IPS-11a (cell line): Measurements from ENCODE around the gene LNPEP.

Experiments used
- H3K4me3 ChIP-seq: one replicate; pipeline ENCODE4 v1.5.1; 2013; ENCODE audit warnings: low read depth, low read length, control low read depth

Gene LNPEP

GRCh38 chr5:96957254-96958049 lies 21.6 kb downstream of the LNPEP start:
- H3K4me3 ChIP-seq: no peak overlapping the region

GRCh38 chr5:96958977-96959376 lies 23.1 kb downstream of the LNPEP start:
- no peak overlapping the region for H3K4me3 ChIP-seq

DNA sequence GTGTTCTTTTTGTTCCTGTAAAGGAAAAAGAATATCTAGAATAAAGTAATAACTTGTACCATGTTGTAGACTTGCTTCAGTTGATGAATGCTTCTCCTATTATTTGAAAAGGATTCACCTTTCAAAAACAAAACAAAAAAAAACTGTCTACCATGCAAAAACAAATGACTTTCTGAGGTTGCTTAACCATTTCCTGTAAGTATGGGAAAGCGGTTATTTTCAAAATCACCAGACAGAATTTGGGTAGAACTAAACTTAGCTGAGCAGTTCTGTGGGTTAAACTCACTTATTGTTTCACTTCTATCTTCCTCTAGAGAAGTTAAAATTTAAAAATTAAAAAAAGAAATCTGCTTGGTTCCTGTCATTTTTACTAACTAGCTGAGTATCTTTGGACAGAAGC lies 25.2 kb downstream of the LNPEP start:
- no peak overlapping the region for H3K4me3 ChIP-seq

- no peak overlapping the region for H3K4me3 ChIP-seq
Measured at GRCh38 chr5:96962540-96962991, 26.7 kb downstream of the LNPEP start.

DNA sequence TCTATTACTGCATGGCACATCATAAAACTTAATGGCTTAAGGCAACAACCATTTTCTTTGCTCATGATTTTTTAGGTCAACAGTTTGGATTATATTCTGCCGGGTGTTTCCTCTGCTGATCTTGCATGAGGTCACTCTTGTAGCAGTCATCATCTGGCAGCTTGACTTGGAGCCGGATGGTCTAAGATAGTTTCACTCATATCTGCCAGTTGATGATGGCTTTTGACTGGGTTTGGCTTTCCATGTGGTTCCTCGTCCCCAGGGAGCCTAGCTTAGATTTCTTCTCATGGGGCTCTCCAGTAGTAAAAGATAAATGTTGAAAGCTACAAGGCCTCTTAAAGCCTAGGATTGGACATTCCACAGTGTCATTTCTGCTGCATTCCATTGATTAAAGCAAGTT lies 27.4 kb downstream of the LNPEP start:
- no peak overlapping the region for H3K4me3 ChIP-seq

- no peak overlapping the region for H3K4me3 ChIP-seq
Measured at GRCh38 chr5:96966801-96967200, 30.9 kb downstream of the LNPEP start.

DNA sequence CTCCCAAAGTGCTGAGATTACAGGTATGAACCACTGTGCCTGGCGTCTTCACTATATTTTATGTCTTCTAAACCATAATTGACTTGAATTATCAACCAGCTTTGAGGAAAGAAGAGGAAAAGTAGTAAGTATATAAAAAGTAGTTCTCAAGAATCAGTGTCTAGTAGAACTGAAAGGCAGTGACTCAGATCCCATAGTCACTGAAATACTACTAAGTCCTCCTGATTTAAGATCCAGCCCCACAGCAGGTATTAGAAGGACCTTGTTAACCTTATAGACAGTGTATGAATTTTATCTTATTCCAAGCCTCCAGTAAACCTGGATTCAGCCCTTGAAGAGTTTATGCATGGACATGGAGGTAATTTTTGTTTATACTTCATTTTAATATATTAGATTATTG lies 31.5 kb downstream of the LNPEP start:
- H3K4me3 ChIP-seq: no peak overlapping the region

DNA sequence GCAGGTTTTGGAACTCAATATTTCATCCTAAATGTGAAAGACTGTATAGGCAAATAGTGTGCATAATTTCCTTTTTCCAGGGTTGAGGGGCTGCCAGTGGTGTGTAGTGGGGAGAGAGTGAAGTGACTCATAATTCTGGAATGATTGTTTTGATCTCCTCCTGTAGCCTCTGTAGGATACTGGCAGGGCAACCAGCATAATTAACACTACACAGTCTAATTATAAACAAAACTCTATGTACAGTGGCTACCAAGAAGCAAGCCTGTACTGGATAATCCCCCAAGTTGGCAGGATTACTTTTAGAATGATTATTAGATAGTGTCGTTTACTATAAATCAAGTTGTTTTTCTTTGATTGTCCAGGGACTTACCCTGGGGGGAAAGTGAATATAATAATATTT lies 32.2 kb downstream of the LNPEP start:
- no peak overlapping the region for H3K4me3 ChIP-seq

DNA sequence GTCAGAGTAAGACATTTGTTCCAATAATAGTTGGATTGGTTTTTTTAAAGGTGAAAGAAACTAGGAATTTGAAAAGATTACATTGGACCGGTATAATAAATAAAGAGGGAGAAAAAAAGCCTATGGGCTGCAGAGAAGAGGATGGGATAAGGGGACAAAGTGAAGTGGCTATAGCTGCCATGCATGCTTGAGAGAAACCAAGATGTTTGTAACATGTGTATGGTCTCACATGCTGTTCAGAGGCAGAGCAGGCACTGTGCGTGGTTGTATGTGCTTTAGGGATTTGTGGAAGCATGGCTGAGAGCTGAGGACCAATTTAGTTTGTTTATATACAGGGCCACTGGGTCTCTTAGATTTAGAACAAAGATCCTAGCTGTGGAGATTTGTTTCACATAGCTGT lies 32.7 kb downstream of the LNPEP start:
- no peak overlapping the region for H3K4me3 ChIP-seq

DNA sequence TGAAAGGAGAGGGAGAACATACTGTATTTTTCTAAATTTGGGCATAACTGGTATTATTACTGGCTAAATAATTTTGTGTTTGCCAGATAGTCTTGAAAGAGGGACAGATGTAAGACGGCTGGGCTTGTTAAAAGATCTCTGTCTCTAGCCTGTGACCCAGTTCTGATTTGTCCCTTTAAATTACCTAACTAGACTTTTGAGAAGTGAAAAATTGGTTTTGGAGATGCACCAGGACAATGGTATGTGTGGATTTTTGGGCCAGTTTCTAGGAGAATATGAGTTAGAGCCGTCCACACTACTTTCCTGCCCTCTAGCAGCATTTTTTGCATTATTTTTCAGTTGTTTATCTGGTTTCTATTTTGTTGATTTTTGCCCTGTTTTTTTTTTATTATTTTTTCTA lies 33.5 kb downstream of the LNPEP start:
- no peak overlapping the region for H3K4me3 ChIP-seq

- H3K4me3 ChIP-seq: no peak overlapping the region
Measured at GRCh38 chr5:96972599-96973334, 36.9 kb downstream of the LNPEP start.

DNA sequence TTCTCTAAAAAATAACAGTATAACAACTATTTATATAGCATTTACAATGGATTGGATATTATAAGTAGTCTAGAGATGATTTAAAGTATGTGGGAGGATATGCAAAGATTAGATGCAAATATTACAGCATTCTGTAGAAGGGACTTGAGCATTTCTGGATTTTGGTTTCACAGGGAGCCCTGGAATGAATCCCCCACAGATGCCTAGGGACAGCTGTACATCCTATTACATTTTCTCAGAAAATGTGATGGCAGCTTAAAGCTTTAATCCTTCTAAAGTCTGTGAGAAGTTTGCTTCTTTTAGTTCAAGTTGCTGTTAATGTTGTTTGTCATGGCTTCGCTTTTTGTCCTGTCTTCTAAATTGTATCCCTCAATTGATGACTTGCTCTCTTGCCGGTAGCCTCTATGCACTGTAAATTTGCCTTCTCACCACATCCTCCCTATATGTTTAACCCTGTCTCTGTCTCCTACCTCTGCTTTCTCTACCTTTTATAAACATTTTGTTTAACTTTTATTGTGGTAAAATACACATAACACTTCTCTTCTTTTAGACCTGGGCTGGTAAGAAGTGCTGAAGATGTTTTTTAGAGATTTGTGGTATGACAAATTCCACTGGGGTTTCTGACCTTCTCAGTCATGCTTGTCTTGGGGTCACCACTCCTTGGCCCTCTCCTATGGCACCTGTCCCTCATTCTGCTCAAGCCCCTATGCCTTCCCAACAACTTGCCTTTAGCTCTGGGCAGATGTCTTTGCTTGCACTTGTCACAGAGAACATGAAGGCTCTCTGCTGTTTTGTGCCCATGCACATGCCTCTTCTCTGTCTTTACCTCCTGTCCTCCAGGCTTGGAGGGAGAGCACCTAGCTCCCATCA lies 37.9 kb downstream of the LNPEP start:
- H3K4me3 ChIP-seq: no peak overlapping the region

GRCh38 chr5:96975656-96976055 lies 39.8 kb downstream of the LNPEP start:
- H3K4me3 ChIP-seq: no peak overlapping the region

DNA sequence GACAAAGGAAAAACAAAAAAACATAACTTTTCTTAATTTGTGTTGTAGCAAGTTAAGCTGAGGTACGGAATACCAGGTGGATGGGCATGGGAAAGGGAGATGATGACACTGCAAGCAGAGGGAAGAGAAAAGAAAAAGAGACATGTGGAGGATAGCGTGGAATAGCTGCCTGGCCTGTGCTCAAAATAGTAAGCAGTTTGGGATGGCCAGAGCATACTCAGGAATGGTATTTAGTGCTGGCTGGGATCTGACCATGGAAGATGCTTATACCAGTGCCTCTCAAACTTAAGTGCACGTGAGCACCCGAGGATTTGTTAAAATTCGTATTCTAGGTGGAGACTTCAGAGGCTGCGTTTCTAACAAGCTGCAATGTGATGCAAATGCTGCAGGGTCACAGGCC lies 41.3 kb downstream of the LNPEP start:
- no peak overlapping the region for H3K4me3 ChIP-seq

DNA sequence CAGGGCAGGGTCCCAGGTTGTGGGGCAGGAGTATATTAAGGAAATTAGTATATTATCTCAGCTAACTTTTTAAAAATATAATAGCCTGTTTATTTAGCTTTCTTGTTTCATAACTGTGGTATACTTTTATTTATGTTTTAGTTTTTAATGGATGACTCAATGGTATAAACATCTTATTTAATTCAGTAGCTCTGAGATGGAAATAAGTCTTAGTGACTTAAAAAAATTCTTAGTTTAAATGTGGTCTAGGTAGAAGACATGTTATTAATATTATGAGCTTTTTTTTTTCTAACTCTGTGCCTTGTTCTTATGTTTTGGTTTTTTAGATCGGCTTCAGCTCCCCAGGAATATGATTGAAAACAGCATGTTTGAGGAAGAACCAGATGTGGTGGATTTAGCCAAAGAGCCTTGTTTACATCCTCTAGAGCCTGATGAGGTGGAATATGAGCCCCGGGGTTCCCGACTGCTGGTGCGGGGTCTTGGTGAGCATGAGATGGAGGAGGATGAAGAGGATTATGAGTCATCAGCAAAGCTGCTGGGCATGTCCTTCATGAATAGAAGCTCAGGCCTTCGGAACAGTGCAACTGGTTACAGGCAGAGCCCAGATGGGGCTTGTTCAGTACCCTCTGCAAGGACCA lies 43.1 kb downstream of the LNPEP start:
- H3K4me3 ChIP-seq: no peak overlapping the region

DNA sequence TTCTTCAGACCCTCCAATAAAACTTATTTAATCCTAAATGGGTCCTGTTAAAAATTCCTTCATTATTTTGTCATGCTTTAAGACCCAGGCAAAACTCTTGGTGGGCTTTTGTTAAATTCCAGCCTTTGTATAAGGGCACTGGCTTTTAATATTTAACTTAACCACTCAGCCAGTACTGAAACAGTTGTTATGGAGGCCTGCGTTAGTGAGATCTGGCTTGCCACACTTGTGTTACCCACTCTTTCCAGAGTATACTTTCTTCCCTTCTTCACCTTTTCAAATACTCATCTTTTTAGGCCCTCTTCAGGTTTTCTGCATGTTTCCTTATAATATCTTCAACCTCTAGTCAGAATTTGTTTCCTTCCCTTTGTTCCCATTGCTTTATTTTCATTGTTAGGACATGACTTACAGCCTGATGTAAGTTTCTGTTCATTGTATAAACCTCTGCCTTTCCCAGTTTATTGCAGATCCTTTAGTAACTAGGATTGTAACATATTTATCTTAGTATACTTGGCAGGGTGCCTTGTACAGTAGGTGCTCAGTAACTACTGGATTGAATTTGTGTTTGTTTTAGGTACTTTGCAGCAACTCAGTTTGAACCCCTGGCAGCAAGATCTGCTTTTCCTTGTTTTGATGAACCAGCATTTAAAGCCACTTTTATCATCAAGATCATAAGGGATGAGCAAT lies 48.8 kb downstream of the LNPEP start:
- no peak overlapping the region for H3K4me3 ChIP-seq

DNA sequence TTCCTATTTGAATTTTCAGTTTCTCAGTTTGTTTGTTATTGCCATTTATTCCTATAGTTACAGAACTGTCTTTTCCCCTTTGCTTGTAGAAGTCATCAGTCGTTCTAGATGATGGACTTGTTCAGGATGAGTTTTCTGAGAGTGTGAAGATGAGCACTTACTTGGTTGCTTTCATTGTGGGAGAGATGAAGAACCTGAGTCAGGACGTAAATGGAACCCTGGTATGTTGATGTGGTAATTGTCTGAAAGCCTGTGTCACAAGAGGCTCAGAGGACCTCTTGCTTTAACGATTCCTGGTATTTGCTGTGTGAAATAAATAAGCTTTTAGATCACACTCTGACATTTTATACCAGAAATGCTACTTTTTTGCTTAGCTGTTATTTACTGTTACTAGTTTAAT lies 50.6 kb downstream of the LNPEP start:
- no peak overlapping the region for H3K4me3 ChIP-seq

- no peak overlapping the region for H3K4me3 ChIP-seq
Measured at GRCh38 chr5:96990102-96990501, 54.2 kb downstream of the LNPEP start.

DNA sequence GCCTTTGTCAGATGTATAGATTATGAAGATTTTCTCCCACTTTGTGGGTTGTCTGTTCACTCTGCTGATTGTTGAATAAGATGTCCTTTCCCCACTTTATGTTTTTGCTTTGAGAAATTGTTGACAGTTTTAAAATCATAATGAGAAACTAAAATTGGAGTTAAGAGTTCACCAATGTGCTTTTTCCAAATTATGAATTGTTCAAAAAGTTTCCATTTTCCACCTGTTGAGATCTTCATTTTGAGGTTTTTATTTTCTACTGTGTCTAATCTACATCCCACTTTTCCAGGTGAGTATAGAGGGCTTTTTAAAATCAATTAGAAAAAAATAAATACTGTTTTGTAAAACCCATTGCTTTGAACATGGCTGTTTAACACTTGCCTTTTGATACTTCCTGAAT lies 55.8 kb downstream of the LNPEP start:
- H3K4me3 ChIP-seq: no peak overlapping the region

GRCh38 chr5:96993760-96994159 lies 57.9 kb downstream of the LNPEP start:
- no peak overlapping the region for H3K4me3 ChIP-seq
